ENCODE results near the gene RAB19.

GRCh38 chr7:140358412-140359051 lies 45.3 kb upstream of the RAB19 start:
- TF ChIP-seq CTCF (IDR thresholded peaks at IDR 0.05; ENCODE audit: borderline replicate concordance, extremely low read depth, low read length, poor library complexity, severe bottlenecking) (no peak), EZH2 (IDR thresholded peaks at IDR 0.05; ENCODE audit: borderline replicate concordance, low read depth, low read length, severe bottlenecking) (no peak)
